K562 (cell line): ENCODE results near the gene WLS.
"Not testable (repeated sequence)": the region's sequence is repeated elsewhere in the genome, so short reads cannot be mapped to it uniquely, and the experiment has no call there.

ENCODE experiments used
- CREB1 ChIP-seq, 2 experiments: sonication (generic) in 1 of 2; formaldehyde crosslinking in 1 of 2; IDR thresholded peaks; 2 replicates each; pipeline versions ENCODE4 v1.6.1 to v1.8.0; 2012 to 2022; ENCODE audit warnings: inconsistent platforms in 1 of 2, mild to moderate bottlenecking in 1 of 2, missing genetic modification reagents in 1 of 2, moderate library complexity in 1 of 2
- FOXM1 ChIP-seq, 2 experiments: fragments of 450-650 bp in 1 of 2; sonication (generic) in 1 of 2; formaldehyde crosslinking in 1 of 2; IDR thresholded peaks; 2 replicates each; pipeline versions ENCODE4 v1.6.1 to v1.9.0; 2017 to 2022; ENCODE audit warnings: low read depth in 2 of 2, mild to moderate bottlenecking in 2 of 2, missing genetic modification reagents in 1 of 2, moderate library complexity in 1 of 2
- GABPA ChIP-seq: fragments of 200-800 bp; sonication (Bioruptor generic); conservative IDR thresholded peaks from 2 replicates; pipeline ENCODE4 v1.6.1; 2016; ENCODE audit warnings: low read depth, missing genetic modification characterization, missing compliant biosample characterization
- ILK ChIP-seq: fragments of 450-650 bp; IDR thresholded peaks from 2 replicates; pipeline ENCODE4 v1.6.1; 2016; ENCODE audit warnings: missing genetic modification characterization, low read depth, mild to moderate bottlenecking, missing compliant biosample characterization, moderate library complexity, borderline replicate concordance
- SMARCE1 ChIP-seq: fragments of 450-650 bp; IDR thresholded peaks from 2 replicates; pipeline ENCODE4 v1.7.1; 2016; ENCODE audit warnings: mild to moderate bottlenecking
- ZFP36 ChIP-seq: fragments of 150-350 bp; IDR thresholded peaks from 2 replicates; pipeline ENCODE4 v1.6.1; 2018; ENCODE audit warnings: low read length, low read depth; ENCODE audit not compliant: partially characterized antibody
- ZNF318 ChIP-seq, 2 experiments: fragments of 450-650 bp; IDR thresholded peaks; 2 replicates each; pipeline ENCODE4 v1.6.1; 2016; ENCODE audit warnings: mild to moderate bottlenecking in 2 of 2, borderline replicate concordance in 1 of 2, low read depth in 1 of 2, moderate library complexity in 1 of 2
- TF ChIP-seq, protein P1 (sequence below): fragments of 250-450 bp; sonication (Bioruptor Pico); IDR thresholded peaks from 2 replicates; pipeline ENCODE4 v1.5.0; 2022; ENCODE audit warnings: mild to moderate bottlenecking

DNA sequence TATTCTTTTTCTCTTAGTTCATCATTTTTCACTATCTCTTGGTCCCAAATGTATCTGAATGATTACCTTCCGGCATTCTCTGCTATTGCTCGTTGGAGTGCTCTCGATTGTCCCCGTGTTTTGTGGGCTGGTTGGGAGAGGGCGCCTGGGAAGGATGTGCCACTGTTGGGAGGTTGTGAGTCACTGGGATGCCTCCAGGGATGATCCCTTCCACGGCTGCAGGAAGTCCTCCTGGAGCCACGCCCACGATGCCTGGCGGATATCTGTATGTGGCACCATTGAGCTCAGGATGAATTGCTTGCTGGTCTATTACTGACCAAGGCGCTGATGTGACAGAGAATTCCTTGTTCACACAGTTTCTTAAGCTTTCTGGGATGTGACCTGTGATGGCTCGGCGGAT, 70.7 kb downstream of the WLS start:
- TF ChIP-seq GABPA; ZFP36; CREB1 (IDR thresholded peaks at IDR 0.05); CREB1 (CRISPR knock-in tag; IDR thresholded peaks at IDR 0.05); FOXM1 (IDR thresholded peaks at IDR 0.05; ENCODE audit: low read depth); FOXM1 (CRISPR knock-in tag; IDR thresholded peaks at IDR 0.05; ENCODE audit: low read depth); SMARCE1; ZNF318 (IDR thresholded peaks at IDR 0.05; ENCODE audit: borderline replicate concordance in 1 of 2, low read depth in 1 of 2); ILK (tag): not testable (repeated sequence)
- TF ChIP-seq, protein P1, sequence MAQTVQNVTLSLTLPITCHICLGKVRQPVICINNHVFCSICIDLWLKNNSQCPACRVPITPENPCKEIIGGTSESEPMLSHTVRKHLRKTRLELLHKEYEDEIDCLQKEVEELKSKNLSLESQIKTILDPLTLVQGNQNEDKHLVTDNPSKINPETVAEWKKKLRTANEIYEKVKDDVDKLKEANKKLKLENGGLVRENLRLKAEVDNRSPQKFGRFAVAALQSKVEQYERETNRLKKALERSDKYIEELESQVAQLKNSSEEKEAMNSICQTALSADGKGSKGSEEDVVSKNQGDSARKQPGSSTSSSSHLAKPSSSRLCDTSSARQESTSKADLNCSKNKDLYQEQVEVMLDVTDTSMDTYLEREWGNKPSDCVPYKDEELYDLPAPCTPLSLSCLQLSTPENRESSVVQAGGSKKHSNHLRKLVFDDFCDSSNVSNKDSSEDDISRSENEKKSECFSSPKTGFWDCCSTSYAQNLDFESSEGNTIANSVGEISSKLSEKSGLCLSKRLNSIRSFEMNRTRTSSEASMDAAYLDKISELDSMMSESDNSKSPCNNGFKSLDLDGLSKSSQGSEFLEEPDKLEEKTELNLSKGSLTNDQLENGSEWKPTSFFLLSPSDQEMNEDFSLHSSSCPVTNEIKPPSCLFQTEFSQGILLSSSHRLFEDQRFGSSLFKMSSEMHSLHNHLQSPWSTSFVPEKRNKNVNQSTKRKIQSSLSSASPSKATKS (CRISPR knock-in tag): not testable (repeated sequence)
